D341Med (cell line): Measurements from ENCODE around the gene PRSS57.
"Not testable (repeated sequence)": the region's sequence is repeated elsewhere in the genome, so short reads cannot be mapped to it uniquely, and the experiment has no call there.

ENCODE experiments used
- DNase-seq: peaks from one replicate; pipeline ENCODE4 v3.0.0; 2012; ENCODE audit warnings: low spot score

The PRSS57 gene

DNA sequence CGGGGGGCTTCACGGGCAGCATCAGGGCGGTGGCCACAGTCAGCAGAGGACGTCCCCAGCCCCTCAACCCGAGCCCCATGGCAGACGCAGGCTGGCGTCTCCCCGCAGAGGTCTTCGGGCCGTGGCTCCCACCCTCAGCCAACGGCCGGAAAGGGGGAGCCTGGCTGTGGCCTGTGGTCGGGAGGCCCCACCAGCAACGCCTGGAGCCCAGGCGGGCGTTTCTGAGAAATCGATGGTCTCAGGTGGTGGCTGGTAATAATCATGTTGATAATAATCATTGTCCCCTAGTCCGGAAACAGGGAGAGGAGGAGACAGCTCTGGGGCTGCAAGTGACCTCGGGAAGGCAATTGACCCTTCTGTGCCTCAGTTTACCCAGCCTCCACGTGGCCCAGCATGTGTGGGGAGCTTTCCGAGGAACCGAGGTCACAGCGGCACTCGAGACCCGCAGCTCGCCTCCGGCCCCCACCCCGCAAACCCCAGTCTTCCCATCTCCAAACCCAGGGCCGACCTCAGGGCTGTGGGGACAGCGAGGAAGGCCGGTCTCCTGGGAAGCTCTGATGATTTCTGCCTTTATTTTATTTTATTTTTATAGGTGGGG, at the start of gene PRSS57:
PRSS57 (minus strand) TSS at position 101 of the 598 bp plus-strand sequence; CDS start at position 79, 22 bp downstream.
- no peak for DNase-seq

DNA sequence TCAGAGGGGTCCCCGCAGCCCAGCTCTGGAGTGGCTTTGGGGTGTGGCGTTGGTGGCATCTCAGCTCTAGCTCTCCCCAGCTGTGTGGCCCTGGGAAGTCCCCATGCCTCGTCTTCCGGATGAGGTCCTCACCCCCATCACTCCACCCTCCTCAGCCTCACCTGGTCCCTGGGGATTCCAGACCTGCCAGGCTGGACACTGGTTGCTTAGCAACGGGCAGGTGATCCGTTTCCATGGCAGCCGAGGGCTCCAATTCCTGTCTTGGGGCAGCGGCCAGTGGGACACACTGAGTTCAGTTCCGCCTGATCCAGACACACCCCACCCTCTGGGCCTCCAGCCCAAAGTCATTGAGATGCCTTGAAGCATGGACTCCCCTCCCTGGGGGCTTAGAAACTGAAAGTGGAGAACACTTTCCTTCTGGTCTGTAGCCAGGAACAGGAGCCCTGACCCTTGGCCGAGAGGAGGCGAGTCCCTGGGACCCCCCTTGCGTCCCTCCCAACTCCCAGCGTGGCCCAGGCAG, 48.0 kb upstream of the PRSS57 start:
- DNase-seq = no peak

DNA sequence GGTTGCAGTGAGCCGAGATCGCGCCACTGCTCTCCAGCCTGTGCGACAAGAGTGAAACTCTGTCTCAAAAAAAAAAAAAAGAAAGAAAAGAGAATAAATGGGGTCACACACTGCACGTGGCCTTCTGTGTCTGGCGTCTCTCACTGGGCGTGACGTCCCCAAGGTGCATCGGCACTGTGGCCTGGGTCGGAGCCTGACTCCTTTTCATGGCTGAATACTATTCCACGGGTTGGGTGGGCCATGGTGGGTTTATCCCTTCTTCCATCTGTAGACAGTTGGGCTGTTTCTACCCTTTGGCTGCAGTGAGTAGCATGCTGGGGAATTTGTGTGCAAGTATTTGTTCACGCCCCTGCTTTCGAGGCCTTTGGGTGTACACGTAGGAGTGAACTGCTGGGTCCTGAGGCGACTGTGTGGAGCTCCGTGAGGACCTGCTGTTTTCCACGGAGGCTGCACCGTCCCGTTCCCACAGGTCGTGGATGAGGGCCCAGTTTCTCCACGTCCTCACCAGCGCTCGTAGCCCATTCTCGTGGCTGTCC, 47.4 kb upstream of the PRSS57 start:
- no peak for DNase-seq

DNA sequence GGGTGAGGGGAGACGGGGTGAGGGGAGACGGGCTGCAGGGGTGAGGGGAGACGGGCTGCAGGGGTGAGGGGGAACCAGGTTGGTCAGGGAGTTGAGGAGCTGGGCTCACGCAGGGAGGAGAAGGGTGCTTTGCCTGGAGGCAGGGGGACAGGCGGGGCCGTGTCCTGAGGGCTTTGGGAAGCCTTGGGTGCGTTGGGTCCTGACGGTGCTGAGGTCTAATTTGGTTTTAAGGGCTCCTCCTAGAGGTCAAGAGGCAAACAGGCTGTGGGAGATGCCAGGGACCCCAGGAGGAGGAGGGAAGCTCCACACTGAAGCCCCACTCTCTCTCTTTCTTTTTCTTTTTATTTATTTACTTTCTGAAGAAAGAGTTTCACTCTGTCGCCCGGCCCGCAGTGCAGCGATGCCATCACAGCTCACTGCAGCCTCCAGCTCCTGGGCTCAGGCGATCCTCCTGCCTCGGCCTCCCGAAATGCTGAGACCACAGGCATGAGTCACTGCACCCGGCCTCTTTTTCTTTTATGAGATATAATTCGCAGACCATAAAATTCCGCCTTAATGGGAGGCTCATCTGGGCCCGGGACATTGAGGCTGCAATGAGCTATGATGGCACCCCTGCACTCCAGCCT, 46.4 kb upstream of the PRSS57 start:
- peak; percentile 69 for DNase-seq

DNA sequence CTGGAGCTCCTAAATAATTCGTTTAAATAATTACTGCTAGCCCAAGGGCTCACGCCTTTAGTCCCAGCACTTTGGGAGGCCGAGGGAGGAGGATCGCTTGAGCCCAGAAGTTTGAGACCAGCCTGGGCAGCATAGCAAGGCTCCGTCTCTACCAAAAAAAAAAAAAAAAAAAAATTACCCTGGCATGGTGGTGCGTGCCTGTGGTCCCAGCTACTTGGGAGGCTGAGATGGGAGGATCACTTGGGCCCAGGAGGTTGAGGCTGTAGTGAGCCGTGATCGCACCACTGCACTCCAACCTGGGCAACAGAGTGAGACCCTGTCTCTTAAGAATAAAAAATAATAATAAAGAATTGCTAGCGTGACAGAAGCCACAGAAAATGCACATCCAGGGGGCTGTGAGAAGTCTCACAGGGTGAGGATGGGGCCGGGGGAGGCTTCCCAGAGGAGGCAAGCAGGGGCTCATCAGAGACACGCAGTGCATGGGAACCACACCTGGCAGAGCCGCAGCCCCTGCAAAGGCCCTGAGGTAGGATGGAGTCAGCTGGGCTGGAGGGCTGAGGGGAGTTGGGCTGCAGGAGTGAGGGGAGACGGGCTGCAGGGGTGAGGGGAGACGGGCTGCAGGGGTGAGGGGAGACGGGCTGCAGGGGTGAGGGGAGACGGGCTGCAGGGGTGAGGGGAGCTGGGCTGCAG, 45.7 kb upstream of the PRSS57 start:
- not testable (repeated sequence) for DNase-seq

DNA sequence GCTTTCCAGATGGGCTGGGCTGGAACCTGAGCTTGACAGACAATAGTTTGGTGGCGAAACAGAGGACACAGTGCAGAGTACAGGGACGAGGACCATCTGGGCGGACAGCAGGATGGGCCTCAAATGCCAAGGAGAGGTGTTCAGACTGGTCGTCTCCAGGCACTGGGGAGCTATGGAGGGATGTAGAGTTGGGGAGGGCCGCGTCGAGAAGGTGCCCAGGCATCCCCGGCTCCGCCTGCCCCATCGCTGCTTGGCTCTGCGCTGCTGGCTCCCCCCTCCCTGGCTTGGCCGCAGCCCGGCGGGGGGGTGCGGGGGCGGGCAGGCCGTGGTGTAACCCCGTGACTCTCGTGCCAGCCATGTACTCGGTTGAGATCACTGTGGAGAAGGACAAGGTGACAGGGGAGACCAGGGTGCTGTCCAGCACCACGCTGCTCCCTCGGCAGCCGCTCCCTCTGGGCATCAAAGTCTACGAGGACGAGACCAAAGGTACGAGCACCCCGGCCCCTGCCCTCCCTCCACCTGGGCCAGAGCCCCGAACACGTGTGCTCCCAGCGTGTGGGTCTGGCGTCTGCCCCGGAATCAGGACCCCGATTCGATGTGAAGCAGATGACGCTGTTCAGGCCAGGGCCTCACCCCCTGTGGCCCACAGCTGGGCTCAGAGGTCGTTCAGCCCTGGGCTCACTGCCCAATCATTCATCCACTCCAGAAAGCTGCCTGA, 44.9 kb upstream of the PRSS57 start:
- no peak for DNase-seq

DNA sequence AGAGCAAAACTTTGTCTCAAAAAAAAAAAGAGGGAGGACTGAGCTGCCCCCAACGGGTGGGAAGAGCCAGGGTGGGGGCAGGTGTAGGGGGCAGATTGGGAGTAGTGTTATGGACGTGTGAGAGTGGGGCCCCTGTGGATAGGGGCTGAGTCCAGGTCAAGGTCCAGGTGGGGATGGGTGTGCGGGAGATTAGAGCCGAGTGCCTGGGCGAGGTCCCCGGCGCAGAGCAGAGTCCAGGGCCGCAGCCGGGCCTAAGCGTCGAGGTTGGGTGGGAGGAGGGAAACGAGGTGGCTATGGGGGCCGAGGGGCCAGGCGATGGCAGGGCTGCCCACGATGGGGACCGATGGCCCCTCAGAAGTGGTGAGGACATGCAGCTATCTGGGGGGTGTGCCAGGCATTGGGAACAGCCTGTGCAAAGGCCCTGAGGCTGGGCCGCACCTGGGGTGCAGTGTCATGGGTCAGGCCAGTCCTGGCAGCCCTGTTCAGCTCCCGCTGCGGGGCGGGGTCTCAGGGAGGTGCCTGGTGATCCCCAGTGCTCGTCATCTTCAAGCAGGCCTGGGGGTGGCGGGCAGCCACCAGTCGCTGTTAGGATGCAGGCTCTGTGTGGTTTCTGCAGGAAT, 43.4 kb upstream of the PRSS57 start:
- DNase-seq = no peak

DNA sequence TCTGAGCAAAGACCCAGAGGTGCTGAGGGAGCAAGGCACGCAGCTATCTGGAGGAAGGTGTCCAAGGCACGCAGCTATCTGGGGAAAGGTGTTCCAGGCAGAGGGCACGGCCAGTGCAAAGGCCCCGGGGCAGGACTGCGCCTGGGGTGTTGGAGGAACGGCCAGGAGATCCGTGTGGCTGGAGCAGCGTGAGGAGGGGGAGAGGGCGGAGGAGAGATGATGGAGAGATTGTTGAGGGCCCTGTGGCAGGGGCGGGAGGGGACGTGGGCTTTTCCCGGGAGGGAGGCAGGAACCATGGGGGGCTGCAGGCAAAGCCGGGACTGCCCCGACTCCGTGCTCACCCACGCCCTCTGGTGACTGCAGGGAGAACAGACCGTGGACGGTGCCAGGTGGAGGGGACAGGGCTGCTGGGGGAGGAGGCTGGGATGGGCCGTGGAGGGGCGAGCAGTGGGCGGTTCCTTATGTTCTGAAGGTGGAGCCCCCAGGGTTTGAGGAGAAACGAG, 42.4 kb upstream of the PRSS57 start:
- peak; percentile 88 for DNase-seq

DNA sequence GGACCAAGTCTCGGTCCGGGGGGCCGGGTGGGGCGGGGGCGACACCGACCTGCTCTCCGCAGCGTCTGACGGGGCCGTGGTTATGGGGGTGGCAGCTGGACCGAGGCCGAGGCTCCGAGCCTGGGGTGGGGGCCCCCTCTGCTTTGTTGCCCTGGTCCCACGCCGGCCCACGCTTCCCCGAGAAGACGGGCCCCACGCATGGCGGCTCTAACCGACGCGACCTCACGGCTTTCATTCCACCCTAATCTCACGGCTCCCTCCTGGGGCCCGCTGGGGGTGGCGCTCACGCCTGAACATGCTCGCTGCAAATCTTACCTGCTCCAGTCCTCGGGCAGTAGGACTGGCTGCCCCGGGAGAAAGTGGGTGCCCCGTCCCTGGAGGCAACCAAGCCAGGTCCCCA, 40.9 kb upstream of the PRSS57 start:
- DNase-seq = no peak

DNA sequence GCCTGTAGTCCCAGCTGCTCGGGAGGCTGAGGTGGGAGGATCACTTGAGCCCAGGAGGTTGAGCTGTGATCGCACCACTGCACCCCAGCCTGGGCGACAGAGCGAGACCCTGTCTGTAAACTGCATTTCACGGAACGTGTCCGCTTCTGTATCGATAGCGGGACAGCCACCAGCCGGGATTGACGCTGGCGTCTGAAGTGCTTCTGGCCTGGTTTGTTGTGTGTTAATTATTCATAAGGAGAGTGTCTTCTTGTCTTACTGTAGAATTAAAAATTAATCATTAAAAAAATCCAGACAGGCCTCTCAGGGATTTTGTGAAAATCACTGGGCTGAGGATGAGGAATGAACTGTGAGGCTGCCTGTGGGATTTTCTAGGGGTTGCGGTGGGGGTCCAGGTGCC, 39.5 kb upstream of the PRSS57 start:
- DNase-seq = no peak

DNA sequence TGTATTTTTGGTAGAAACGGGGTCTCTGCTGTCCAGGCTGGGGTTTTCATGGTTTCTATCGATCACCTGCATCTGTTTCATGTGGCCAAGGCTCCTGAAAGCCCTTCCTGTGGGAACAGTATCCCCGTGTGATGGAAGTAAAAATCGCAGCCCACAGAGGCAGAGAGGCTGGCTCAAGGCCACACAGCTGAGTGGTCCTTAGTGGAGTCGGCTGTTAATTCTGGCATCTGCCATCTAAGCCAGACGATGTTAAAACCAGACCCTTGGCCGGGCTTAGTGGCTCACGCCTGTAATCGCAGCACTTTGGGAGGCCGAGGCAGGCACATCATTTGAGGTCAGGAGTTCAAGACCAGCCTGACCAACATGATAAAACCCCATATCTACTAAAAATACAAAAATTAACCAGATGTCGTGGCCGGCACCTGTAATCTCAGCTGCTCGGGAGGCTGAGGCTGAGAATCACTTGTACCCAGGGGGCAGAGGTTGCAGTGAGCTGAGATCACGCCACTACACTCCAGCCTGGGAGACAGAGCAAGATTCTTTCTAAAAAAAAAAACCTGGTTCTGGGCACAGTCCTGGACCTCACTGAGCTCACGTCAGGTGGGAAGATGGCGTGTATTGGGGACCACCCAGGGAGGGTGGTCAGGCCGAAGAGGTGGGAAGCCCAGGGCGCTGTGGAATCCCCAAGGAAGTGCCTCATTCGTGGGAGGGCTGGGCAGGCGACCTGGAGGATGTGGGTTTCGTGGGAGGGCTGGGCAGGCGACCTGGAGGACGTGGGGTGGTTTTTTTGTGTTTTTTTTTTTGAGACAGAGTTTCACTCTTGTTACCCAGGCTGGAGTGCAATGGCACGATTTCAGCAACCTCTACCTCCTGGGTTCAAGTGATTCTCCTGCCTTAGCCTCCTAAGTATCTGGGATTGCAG, 37.2 kb upstream of the PRSS57 start:
- DNase-seq = no peak

DNA sequence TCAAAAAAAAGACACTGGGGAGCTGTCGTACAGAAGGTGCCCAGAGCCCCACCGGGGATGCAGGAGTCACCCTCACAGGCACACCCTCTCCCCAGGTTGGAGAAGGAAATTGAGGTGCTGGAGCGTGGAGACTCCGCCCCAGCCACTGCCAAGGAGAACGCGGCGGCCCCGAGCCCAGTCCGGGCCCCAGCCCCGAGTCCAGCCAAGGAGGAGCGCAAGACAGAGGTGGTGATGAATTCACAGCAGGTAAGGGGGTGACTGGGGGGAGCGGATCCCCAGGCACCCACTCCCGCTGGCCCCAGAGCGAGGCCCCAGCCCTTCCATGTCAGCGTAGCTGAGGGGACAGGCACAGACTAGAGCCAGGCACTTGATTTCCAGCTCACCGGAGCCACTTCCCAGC, 35.7 kb upstream of the PRSS57 start:
- no peak for DNase-seq

DNA sequence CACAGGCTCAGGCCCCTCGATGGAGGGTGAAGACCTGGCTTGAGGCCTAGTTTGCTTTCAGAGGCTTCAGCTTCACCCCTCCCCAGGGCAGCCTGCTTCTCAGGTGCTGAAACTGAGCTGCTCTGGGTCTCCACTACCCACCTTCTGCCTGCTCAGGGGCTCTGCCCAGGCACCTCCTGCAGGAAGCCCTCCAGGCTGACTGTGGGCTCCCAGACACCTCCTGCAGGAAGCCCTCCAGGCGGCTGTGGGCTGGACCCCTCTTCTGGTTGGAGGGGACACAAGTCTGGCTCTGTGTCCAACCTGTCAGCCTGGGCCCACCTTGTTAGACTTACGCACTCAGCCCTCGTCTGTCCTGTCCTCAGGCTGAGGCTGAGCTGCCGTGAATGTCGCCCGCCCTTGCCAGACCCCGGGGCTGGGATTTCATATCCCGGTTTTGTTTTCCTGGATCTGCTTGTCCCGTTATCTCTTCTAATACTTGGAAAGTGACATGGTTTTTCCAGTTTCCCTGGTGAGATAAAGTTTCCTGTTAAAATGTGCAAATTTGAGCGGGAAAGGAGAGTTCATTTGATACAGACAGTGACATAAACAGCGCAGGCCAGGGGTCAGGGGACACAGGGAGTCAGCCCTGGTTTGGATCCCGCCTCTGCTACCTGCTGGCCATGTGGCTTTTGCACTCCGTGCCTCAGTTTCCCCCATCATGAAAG, 34.9 kb upstream of the PRSS57 start:
- DNase-seq = no peak

DNA sequence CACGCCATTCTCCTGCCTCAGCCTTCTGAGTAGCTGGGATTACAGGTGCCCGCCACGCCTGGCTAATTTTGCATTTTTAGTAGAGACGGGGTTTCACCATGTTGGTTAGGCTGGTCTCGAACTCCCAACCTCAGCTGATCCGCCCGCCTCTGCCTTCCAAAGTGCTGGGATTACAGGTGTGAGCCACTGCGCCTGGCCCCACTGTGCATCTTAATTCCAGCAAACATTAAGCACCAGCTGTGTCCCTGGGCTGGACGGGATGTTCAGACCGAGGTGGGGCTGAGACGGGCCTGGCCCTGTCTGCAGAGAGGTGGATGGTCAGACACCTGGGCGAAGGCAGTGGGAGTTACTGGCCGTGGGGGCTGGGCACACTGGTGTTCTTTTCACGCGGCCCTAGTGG, 34.3 kb upstream of the PRSS57 start:
- DNase-seq = not testable (repeated sequence)

DNA sequence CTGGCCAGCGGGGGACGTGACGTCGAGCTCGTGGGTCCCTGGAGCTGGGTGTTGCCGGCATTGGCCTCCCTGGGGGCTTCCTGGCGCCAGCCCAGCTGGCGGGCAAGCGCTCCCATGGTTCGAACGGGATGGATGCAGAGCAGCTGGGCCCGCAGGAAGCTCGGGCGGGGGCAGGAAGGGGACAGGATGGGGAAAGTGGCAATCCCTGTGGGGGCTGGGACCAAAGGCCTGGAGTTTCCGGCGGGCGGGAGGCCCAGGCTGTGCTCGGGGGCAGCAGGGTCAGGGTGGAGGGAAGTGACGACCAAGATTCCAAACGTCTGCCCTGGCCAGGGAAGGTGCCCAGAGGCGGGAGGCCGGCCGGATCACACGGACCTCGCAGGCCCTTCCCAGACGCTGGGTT, 32.8 kb upstream of the PRSS57 start:
- DNase-seq = peak; percentile 58

DNA sequence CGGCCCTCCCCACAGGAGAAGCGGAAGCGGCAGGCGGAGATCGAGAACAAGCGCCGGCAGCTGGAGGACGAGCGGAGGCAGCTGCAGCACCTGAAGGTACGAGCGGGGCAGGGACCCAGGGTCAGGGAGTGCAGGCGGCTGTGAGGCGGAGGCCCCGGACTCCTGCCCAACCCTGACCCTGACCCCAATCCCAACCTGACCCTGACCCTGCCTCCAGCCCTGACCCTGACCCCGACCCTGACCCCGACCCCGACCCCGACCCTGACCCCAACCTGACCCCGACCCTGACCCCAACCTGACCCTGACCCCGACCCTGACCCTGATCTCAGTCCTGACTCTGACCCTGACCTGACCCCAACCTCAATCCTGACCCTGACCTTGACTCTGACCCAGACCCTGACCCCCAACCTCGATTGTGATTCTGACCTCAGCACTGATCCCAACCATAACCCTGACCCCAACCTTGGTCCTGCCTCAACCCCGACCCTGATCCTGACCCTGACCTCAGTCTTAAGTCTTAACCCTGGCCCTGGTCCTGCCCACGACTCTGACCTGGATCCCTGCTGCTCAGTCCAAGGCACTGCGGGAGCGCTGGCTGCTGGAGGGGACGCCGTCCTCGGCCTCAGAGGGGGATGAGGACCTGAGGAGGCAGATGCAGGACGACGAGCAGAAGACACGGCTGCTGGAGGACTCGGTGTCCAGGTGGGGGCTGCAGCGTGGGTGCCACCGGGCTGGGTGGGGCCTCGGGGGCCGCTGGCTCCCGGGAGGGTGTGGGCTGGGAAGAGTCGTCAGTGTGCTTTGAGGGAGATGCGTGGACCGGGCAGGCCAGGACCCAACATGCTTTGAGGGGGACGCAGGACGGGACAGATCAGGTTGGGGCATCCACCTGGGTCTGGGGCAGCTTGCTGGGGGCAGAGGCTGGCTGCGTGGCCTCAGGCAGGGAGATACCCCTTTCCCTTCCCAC, 32.0 kb upstream of the PRSS57 start:
- peak; percentile 52 for DNase-seq

DNA sequence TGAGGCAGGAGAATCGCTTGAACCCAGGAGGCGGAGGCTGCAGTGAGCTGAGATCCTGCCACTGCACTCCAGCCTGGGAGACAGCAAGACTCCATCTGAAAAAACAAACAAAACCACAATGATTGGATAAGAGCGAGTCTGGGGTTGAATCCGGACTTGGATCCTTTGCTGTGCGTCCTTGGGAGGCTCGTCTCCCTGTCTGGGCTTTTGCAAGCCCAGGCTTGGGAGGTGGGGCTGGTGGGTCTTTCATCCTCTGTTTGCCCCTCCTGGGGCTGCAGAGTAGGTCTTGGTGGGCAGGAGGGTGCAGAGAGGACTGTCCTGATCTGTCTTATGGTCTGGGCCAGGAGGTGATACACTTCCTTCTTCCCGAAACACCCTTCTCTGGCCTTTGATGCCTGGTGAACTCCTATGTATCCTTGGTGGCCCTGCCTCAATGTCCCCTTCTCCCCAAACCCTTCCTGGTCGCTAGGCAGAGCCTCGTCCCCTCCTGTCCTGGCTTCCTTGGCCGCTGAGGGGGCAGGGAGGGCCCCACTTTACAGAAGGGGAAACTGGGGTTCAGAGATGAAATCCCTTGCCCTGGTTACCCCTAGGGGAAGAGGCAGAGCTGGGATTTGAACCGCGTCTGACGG, 30.3 kb upstream of the PRSS57 start:
- no peak for DNase-seq

DNA sequence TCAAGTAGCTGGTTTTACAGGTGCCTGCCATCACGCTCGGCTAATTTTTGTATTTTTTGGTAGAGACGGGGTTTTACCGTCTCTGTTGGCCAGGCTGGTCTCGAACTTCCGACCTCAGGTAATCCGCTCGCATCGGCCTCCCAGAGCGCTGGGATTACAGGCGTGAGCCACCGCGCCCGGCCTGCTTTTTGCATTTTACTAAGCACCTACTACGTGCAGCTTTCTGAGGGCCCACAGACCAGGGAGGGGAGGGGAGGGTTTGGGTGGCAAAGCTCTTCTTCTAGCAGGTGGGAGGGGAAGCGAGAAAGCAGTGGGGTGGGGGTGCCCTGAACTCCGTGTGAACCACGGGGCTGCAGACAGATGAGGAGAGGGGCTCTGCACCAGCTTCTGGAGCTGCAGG, 28.5 kb upstream of the PRSS57 start:
- no peak for DNase-seq
